Astrocyte (in vitro differentiated cells and primary cell): Measurements from ENCODE around the gene CAPN5.

Experiments
- EZH2 ChIP-seq: IDR thresholded peaks from 2 replicates; pipeline ENCODE4 v1.6.1; 2012; ENCODE audit warnings: mild to moderate bottlenecking, low read length, inconsistent platforms; ENCODE audit not compliant: insufficient read depth
- TF ChIP-seq, protein P1 (sequence below): IDR thresholded peaks from 2 replicates; pipeline ENCODE4 v1.5.1; 2011; ENCODE audit warnings: low read depth, mild to moderate bottlenecking, inconsistent platforms, low read length, moderate library complexity; ENCODE audit not compliant: insufficient read depth

DNA sequence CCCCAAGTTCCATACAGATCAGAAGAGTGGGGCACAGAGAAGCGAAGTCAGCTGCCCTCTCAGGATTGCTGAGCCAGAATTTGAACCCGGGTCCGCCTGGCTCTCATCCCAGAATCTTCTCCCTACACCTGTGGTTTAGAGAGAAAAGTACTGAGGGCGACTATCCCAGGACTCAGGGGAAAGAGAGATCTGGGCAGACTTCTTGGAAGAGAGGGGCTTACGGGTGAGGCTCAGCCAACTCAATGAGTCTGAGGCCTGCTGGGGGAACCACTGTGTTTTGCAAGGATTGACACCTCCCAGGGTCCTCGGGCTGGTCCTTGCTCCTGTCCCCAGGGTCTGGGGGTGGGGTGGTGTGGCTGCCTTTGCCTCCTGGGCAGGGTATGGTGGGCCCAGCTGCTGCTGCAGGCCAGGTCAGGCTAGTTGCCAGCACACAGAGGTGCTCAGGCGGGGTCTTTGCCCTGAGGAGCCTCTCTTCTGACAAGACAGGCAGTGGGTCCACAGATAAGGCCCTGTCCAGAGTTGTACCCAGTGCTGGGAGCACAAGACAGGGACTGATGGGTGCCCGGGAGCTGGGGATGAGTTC, 1.2 kb downstream of the CAPN5 start:
- no peak for TF ChIP-seq EZH2
- TF ChIP-seq, protein P1, sequence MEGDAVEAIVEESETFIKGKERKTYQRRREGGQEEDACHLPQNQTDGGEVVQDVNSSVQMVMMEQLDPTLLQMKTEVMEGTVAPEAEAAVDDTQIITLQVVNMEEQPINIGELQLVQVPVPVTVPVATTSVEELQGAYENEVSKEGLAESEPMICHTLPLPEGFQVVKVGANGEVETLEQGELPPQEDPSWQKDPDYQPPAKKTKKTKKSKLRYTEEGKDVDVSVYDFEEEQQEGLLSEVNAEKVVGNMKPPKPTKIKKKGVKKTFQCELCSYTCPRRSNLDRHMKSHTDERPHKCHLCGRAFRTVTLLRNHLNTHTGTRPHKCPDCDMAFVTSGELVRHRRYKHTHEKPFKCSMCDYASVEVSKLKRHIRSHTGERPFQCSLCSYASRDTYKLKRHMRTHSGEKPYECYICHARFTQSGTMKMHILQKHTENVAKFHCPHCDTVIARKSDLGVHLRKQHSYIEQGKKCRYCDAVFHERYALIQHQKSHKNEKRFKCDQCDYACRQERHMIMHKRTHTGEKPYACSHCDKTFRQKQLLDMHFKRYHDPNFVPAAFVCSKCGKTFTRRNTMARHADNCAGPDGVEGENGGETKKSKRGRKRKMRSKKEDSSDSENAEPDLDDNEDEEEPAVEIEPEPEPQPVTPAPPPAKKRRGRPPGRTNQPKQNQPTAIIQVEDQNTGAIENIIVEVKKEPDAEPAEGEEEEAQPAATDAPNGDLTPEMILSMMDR = no peak
